Activated naive CD4-positive, alpha-beta T cell treated with anti-CD3 and anti-CD28 coated beads for 36 hours (primary cell): ENCODE results near the gene TESMIN. TPM values are rescaled to one million over a fixed set of nuclear protein-coding genes. Genes with fewer than 3 reads are reported as not detected.

ENCODE experiments used
- CTCF ChIA-PET: fragments of 350-600 bp; sonication (Branson Sonifier 250); formaldehyde crosslinking; loops from one replicate; lab custom pipeline; 2021; ENCODE audit warnings: antibody characterized with exemption; lab: Charles Lee
- DNase-seq: peaks from one replicate; pipeline ENCODE4 v3.0.0-alpha.2; 2020
- H3K27ac Mint-ChIP-seq: one replicate; pipeline ENCODE4 v1.8.0; 2021; ENCODE audit warnings: mild to moderate bottlenecking, mixed read lengths
- H3K27me3 Mint-ChIP-seq: one replicate; pipeline ENCODE4 v1.8.0; 2021; ENCODE audit warnings: low read depth, mixed read lengths
- H3K36me3 Mint-ChIP-seq: one replicate; pipeline ENCODE4 v1.8.0; 2021; ENCODE audit warnings: low read depth, mixed read lengths
- H3K4me1 Mint-ChIP-seq: one replicate; pipeline ENCODE4 v1.8.0; 2021; ENCODE audit warnings: low read depth, mixed read lengths
- H3K4me3 Mint-ChIP-seq: one replicate; pipeline ENCODE4 v1.8.0; 2021; ENCODE audit warnings: mild to moderate bottlenecking, moderate library complexity, mixed read lengths
- H3K9me3 Mint-ChIP-seq: one replicate; pipeline ENCODE4 v1.8.0; 2021; ENCODE audit warnings: mixed read lengths
- intact Hi-C: fragments of 100-400 bp; cut with micrococcal nuclease; formaldehyde crosslinking; loops from one replicate; pipeline ENCODE4 v1.15.1; 2023
- total RNA-seq, 2 experiments: library from RNA; stranded (reverse); gene quantifications; one replicate each; pipeline ENCODE4 v1.2.3, GENCODE V29; 2021

Gene TESMIN
- total RNA-seq, 2 experiments from 2014 or later: 6.2 to 7.3 TPM

- CTCF ChIA-PET: no interaction called here
- no peak for DNase-seq
- Mint-ChIP-seq H3K4me3 (peak overlapping the region; percentile 25), H3K27ac (no peak overlapping the region), H3K9me3 (no peaks in the 10 kb centered on the region), H3K4me1 (peaks cover 13% of the 10 kb centered on the region), H3K36me3 (no peaks in the 10 kb centered on the region), H3K27me3 (peaks cover 27% of the 10 kb centered on the region)
- intact Hi-C loops: no loop called here
Observed at GRCh38 chr11:68685656-68686380, 65.5 kb downstream of the TESMIN start.

- H3K27ac Mint-ChIP-seq: no peak within 1 kb of the TSS
- no peaks in the 10 kb centered on the region for H3K9me3 Mint-ChIP-seq
- CTCF ChIA-PET: no interaction called here
- peak within 1 kb of the TSS; percentile 51 for H3K4me3 Mint-ChIP-seq
- H3K4me1 Mint-ChIP-seq: peaks cover 1% of the 10 kb centered on the region
- peak; percentile 19 for DNase-seq
- H3K36me3 Mint-ChIP-seq: no peaks in the 10 kb centered on the region
- H3K27me3 Mint-ChIP-seq: peaks cover 27% of the 10 kb centered on the region
- intact Hi-C loops: no loop called here
Observed at GRCh38 chr11:68684385-68685356, 66.6 kb downstream of the TESMIN start, which contains the start of gene GAL. GAL (plus strand) TSS chr11:68684544; CDS start chr11:68684924, 380 bp downstream.

GRCh38 chr11:68683536-68684384 lies 67.6 kb downstream of the TESMIN start:
- no peaks in the 10 kb centered on the region for H3K4me1 Mint-ChIP-seq
- CTCF ChIA-PET: interaction anchor here (0.5 kb wide), 1 partner anchor 18 kb away, joined by 3 read pairs; no protein-coding TSS in a partner anchor
- intact Hi-C loops: no loop called here
- no peak for DNase-seq
- H3K27me3 Mint-ChIP-seq: peaks cover 27% of the 10 kb centered on the region
- no peaks in the 10 kb centered on the region for H3K9me3 Mint-ChIP-seq
- H3K4me3 Mint-ChIP-seq: peak overlapping the region; percentile 24
- no peaks in the 10 kb centered on the region for H3K36me3 Mint-ChIP-seq
- no peak overlapping the region for H3K27ac Mint-ChIP-seq

GRCh38 chr11:68683121-68683520 lies 68.2 kb downstream of the TESMIN start:
- Mint-ChIP-seq H3K4me3 (no peak overlapping the region), H3K27ac (no peak overlapping the region), H3K27me3 (peaks cover 27% of the 10 kb centered on the region), H3K36me3 (no peaks in the 10 kb centered on the region), H3K9me3 (no peaks in the 10 kb centered on the region), H3K4me1 (no peaks in the 10 kb centered on the region)
- DNase-seq: no peak
- intact Hi-C loops: no loop called here
- CTCF ChIA-PET: interaction anchor here (0.5 kb wide), 1 partner anchor 19 kb away, joined by 3 read pairs; no protein-coding TSS in a partner anchor

- intact Hi-C loops: no loop called here
- Mint-ChIP-seq H3K36me3 (no peaks in the 10 kb centered on the region), H3K9me3 (no peaks in the 10 kb centered on the region), H3K4me3 (no peak overlapping the region), H3K27me3 (peaks cover 27% of the 10 kb centered on the region), H3K4me1 (no peaks in the 10 kb centered on the region), H3K27ac (no peak overlapping the region)
- CTCF ChIA-PET: no interaction called here
- no peak for DNase-seq
Observed at GRCh38 chr11:68682531-68682961, 68.8 kb downstream of the TESMIN start.

GRCh38 chr11:68680541-68681231 lies 70.6 kb downstream of the TESMIN start:
- Mint-ChIP-seq H3K27ac (no peak overlapping the region), H3K36me3 (no peaks in the 10 kb centered on the region), H3K9me3 (no peaks in the 10 kb centered on the region), H3K4me3 (no peak overlapping the region), H3K4me1 (no peaks in the 10 kb centered on the region), H3K27me3 (peaks cover 20% of the 10 kb centered on the region)
- CTCF ChIA-PET: no interaction called here
- DNase-seq: no peak
- intact Hi-C loops: no loop called here

GRCh38 chr11:68678031-68678441 lies 73.3 kb downstream of the TESMIN start:
- Mint-ChIP-seq H3K9me3 (peaks cover 2% of the 10 kb centered on the region), H3K36me3 (no peaks in the 10 kb centered on the region), H3K4me1 (no peaks in the 10 kb centered on the region), H3K27ac (no peak overlapping the region), H3K4me3 (no peak overlapping the region), H3K27me3 (peaks cover 5% of the 10 kb centered on the region)
- CTCF ChIA-PET: no interaction called here
- DNase-seq: no peak
- intact Hi-C loops: no loop called here

GRCh38 chr11:68677432-68677831 lies 73.9 kb downstream of the TESMIN start:
- H3K9me3 Mint-ChIP-seq: peaks cover 2% of the 10 kb centered on the region
- no peak for DNase-seq
- intact Hi-C loops: no loop called here
- no peaks in the 10 kb centered on the region for H3K27me3 Mint-ChIP-seq
- H3K27ac Mint-ChIP-seq: no peak overlapping the region
- H3K4me3 Mint-ChIP-seq: no peak overlapping the region
- H3K36me3 Mint-ChIP-seq: no peaks in the 10 kb centered on the region
- no peaks in the 10 kb centered on the region for H3K4me1 Mint-ChIP-seq
- CTCF ChIA-PET: interaction anchor here (1.1 kb wide), 1 partner anchor 13 kb away, joined by 4 read pairs; no protein-coding TSS in a partner anchor

- peaks cover 2% of the 10 kb centered on the region for H3K9me3 Mint-ChIP-seq
- no peak for DNase-seq
- CTCF ChIA-PET: no interaction called here
- no peaks in the 10 kb centered on the region for H3K27me3 Mint-ChIP-seq
- H3K4me1 Mint-ChIP-seq: no peaks in the 10 kb centered on the region
- H3K27ac Mint-ChIP-seq: no peak overlapping the region
- no peak overlapping the region for H3K4me3 Mint-ChIP-seq
- H3K36me3 Mint-ChIP-seq: no peaks in the 10 kb centered on the region
- intact Hi-C loops: no loop called here
Observed at GRCh38 chr11:68674461-68674860, 76.9 kb downstream of the TESMIN start.

GRCh38 chr11:68673991-68674390 lies 77.3 kb downstream of the TESMIN start:
- Mint-ChIP-seq H3K4me3 (no peak overlapping the region), H3K4me1 (no peaks in the 10 kb centered on the region), H3K27ac (no peak overlapping the region), H3K27me3 (no peaks in the 10 kb centered on the region), H3K9me3 (peaks cover 2% of the 10 kb centered on the region), H3K36me3 (no peaks in the 10 kb centered on the region)
- intact Hi-C loops: no loop called here
- CTCF ChIA-PET: no interaction called here
- no peak for DNase-seq

GRCh38 chr11:68673306-68673945 lies 77.9 kb downstream of the TESMIN start:
- Mint-ChIP-seq H3K27ac (no peak overlapping the region), H3K27me3 (no peaks in the 10 kb centered on the region), H3K4me3 (no peak overlapping the region), H3K36me3 (no peaks in the 10 kb centered on the region), H3K9me3 (peaks cover 2% of the 10 kb centered on the region), H3K4me1 (no peaks in the 10 kb centered on the region)
- CTCF ChIA-PET: no interaction called here
- no peak for DNase-seq
- intact Hi-C loops: no loop called here
